Stimulated activated CD8-positive, alpha-beta memory T cell treated with anti-CD3 and anti-CD28 coated beads, Interleukin-12 subunit alpha, Interleukin-12 subunit beta, amount 100 ng/mL, for 24 hours (primary cell): ENCODE data around the gene ZNF500.
"Not testable (repeated sequence)": the region's sequence is repeated elsewhere in the genome, so short reads cannot be mapped to it uniquely, and the experiment has no call there.

Source experiments
- DNase-seq: peaks from one replicate; pipeline ENCODE4 v3.0.0-alpha.2; 2020; ENCODE audit errors: extremely low read depth

Gene ZNF500

DNA sequence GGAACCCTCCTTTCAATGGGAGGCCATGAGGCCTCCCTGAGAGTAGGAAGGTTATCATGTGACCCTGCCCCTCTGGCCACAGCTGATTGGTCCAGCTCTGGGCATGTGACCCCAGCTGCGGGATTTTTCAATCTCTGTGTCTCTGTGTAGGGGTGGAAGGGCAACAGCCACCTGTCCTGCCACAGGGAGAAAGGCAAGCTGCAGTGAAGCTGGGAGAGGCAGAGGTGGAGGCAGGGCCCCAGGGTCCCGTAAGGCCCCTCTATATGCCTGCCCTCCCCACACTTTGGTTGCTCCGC is 21.7 kb downstream of the ZNF500 start:
- no peak for DNase-seq

DNA sequence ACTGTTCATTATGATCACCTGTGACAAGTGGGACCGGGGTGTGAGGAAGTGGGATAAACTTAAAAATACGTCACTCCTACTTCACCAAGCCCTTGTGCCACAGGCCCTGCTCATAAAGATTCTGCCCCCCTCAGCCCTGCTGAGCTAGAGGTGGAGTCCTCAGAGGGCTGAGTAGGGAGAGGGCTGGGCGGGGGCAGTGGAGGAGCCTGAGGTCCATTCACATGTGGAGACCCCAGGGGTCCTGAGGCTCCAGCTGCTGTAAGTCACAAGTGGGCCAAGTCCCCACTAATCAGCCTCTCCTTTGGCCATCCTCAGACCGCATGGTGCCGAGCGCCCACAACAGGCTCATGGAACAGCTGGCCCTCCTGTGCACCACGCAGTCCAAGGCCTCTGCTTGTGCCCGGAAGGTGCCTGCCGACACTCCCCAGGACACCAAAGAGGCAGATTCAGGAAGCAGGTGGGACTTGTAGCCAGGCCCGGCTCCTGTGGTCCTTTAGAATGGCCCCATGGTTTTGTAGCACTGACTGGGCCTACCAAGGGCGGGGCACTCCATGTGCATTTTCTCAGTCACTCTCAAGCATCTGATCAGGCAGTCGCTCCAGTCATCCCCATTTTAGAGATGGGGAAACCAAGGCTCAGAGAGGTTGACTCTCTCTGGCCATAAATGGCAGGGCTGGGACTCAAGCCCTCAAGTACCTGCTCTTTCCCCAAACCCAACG is 22.2 kb downstream of the ZNF500 start:
- DNase-seq: no peak

DNA sequence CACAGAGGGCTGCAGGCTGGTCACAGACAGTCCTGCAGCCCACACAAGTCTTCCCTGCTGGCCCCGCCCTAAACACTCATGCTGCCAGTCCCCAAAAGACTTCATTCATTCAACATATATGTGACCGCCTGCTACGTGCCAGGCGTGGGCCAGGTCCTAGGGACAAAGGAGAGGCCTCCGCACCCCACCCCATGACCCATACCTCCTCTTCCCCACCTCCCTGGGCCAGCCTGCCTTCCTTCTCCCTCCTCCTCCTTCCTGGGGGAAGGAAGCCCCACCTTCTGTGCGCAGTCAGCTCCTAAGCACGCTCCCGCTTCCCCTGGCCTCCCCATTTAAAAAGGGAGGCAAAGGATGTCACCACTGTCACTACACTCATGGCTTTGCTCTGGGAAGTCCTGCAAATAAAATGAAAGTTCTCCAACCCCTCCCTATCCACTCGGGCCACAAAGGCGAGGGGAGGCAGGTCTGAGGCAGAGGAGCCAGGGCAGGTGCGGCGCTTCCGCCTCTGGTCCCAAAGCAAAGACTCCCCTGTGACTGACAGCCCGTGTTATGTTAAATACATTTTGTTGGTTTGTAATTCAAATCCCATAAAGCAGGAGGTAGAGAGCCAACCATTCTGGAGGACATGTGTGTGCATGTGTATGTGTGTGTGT is 23.6 kb downstream of the ZNF500 start:
- DNase-seq: no peak

DNA sequence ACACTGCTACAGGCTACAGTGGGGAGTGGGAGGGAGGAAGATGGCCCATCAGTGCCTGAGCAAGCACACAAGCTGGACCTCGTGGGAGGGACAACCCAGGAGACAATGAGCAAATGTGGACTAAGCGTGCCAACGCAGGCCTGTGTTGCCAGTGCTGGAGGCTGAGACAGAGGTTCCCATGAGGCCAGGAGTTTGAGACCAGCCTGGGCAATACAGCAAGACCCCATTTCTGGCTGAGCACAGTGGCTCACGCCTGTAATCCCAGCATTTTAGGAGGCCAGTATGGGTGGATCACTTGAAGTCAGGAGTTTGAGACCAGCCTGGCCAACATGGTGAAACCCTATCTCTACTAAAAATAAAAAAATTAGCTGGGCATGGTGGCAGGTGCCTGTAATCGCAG is 28.6 kb downstream of the ZNF500 start:
- not testable (repeated sequence) for DNase-seq

DNA sequence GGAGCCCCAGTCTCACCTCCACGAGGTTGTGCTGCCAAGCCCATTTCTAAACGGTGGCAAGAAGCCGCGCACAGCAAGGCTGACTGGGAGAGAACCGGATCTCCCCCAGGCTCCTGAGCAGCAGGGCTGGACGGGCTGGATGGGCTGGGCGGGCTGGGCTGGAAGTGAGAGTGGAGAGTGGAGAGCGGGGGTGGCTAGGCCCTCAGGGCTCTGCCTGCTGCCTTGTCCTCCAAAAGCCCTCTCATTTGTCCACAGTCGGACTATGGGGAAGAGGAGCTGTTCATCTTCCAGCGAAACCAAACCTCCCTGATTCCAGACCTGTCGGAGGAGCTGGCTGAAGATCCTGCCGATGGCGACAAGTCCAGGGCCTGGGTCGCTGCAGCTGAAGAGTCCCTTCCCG is 29.4 kb downstream of the ZNF500 start:
- DNase-seq: no peak

DNA sequence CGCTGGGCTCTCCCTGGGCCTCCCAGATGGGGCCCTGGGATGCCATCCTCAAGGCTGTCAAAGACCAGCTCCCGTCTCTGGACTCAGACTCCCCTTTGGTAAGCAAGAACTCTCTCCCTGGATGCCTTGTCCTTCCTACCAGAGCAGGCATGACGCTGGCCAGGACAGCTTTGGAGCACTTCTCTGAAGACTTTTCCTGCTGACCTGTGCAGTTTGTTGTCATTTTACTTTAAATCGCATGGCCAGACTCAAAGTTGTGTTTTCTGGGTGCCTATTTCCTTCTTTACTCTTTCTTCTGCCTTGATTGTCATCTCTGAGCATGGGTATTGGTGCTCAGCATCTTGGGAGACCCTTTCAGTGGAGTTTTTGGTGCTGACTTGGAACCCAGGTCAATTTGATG is 30.4 kb downstream of the ZNF500 start:
- no peak for DNase-seq

DNA sequence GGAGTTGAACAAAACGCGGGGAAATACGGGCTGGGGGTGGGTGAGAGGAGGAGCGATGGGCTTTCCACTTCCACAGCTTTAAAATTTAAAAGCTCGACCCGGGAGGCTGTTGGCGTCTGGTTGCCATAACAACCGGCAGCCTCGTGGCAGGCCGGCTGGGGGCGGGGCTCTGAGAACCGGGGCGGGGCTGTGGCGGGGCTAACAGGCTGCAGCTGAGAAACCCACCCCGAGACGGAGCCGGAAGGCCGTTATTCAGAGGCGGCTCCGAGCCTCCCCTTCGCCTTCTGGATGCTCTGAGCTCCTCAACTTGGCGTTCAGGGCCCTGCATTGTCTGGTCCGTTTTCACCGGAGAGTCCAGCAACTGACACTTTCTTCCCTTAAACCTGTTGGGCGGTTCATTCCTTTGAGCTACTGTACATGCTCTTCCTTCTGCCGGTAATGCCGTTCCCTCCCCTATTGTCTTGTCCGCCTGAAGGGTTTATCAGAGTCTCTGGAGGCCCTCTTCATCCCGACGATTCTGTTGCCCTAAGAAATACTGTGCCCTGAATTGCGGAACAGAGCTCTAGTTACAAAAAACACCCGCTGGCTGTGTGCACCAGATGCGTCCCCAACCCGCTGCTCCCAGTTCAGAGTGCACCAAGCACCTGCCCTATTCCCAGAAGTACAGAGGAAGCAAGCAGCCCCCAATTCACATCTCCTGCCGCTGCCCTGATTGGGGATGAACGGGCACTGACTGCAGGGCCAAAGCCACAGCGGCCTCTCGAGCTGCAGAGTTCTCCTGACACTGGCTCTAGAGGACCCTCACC is 32.0 kb downstream of the ZNF500 start:
- DNase-seq: peak; percentile 90

DNA sequence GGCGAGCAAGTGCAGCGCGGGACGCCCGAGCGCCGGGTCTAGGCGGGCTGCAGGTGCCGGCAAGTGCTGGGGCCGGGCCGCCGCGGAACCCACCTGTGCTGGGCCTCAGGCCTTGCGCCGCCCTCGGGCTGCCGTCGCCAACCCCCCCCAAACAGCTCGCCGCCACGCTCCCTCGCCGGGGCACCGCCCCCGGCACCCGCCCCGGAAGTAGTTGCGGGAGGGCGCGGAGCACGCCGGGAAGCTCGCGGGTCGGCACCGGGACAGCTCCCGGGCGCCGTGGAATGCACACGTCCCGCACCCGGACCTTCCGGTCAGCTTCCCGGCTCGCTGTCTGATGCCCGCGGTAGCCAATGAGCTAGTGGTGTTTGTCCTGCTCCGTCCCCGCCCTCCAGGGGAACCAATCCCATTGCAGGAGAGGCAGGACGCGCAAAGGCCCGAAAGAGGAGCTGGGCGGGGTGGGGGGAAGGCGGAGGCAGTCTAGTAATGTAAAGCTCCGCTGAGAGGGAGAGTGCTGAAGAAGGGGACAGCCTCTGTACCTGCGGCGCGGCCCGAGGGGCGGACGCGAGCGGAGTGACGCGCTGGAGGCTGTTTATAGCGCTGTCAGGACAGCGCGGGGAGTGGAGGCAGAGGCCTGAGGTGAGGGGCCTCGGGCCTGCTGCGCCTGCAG is 32.8 kb downstream of the ZNF500 start, which contains the start of the genes ANKS3 and DNAAF8:
ANKS3 (minus strand) TSS at position 209 of the 667 bp plus-strand sequence. CDS start 4,122 bp downstream, outside the sequence.
DNAAF8 (plus strand) TSS at position 475 of the 667 bp plus-strand sequence. CDS start 1,978 bp downstream, outside the sequence.
- DNase-seq: peak; percentile 65

DNA sequence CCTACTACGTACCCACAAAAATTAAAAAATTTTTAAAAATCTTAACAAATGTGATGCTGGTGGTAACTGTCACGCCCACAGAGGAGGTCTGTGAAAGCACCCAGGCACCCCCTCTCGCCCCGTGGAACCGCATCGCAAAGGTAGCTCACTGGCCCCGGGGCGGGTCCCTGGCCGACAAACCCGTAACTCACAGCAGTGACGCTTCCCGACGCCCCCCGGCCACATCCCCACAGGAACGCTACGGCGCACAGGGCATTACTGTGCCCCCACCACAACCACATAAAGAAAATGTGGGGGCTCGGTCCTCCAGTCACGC is 33.3 kb downstream of the ZNF500 start:
- DNase-seq: no peak

DNA sequence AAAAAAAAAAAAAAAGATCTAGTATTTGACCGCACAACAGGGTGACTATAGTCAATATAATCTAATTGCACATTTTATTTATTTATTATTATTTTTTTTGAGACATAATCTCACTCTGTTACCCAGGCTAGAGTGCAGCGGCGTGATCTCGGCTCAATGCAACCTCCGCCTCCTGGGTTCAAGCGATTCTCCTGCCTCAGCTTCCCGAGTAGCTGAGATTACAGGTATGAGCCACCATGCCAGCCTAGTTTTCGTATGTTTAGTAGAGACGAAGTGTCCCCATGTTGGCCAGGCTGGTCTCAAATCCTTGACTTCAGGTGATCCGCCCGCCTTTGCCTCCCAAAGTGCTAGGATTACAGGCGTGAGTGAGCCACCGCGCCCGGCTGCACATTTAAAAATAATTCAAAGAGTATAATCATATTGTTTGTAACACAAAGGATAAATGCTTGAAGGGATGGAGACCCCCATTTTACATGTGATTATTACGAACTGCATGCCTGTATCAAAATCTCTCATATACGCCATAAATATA is 33.7 kb downstream of the ZNF500 start:
- DNase-seq: no peak

DNA sequence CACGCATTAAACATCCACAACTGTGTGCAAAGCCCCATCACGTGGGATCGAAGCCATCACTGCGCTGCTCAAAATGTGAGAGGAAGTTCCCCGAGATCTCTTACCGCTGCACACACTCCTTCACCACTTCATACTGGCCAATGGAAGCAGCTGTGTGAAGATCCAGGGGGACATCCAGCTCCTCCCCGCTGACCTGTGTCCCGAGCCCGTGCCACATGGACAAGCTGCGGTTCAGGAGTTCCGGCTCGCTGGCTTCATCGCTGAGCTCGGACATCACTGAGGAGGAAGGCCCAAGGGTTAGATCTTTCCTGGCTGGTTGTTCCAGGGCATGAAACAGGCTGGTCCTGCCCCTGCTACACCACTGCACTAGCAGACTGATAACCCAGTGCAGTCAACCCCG is 37.1 kb downstream of the ZNF500 start:
- no peak for DNase-seq

DNA sequence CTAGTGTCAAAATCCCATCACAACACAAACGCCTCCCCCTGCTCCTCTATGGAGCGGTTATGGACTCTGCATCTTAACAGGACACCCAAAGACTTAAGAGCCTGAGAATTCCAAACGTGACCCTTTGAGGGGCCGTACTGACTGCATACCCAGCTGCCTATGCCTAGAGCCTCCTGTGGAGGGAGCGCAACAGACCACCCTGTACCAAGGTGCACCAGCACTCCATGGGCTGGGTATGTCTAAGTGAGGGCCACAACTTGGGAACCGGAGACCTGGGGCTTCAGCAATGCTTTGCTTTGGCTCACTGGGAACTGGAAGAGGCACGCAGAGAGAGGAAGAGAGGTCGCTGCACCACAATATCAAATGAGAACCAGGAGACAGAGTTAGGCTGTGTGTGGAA is 38.3 kb downstream of the ZNF500 start:
- no peak for DNase-seq

DNA sequence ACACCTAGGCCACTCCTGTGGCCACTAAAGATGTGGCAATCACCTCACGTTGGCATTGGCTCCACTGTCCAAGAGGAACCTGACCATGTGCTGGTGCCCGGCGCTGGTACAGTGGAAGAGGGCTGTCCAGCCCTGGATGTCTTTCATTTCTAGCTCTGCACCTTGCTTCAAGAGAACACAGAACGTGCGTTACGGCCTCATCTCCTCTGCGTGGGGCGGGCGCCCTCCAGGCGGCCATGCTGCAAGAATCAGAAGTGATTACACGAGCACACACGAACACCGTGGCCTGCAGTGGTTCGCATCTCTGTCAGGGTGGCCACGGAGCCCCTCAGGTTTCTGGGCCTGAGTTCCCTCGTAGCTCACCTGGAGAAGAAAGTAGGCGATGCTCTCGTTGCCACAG is 40.3 kb downstream of the ZNF500 start:
- DNase-seq: no peak

DNA sequence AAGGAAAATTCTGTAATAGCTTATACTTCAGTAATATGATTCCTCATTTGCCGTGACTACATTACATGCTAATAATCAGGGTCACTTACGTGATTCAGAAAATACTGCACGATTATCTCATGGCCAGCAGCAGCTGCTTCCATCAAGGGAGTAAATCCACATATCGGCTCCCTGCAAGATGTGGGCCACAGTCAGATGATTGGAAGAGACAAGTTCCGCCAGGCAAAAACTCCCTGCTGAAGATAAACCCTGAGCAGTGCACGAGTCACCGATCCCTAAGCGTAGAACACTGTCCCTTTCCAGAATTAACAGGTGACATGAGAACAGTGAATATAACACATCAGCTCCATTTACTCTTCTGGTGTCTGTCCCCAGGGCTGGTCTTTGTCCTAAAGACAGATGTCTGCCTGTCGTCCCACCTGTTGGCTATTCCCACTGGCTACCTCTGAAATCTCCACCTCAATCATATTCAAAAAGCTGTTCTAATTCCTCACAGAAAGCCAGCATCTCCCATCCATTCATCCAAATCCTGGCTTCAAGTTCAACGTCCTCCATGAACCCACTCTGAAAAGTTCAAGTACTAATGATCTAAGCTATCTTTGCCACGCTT is 42.2 kb downstream of the ZNF500 start:
- DNase-seq: no peak

DNA sequence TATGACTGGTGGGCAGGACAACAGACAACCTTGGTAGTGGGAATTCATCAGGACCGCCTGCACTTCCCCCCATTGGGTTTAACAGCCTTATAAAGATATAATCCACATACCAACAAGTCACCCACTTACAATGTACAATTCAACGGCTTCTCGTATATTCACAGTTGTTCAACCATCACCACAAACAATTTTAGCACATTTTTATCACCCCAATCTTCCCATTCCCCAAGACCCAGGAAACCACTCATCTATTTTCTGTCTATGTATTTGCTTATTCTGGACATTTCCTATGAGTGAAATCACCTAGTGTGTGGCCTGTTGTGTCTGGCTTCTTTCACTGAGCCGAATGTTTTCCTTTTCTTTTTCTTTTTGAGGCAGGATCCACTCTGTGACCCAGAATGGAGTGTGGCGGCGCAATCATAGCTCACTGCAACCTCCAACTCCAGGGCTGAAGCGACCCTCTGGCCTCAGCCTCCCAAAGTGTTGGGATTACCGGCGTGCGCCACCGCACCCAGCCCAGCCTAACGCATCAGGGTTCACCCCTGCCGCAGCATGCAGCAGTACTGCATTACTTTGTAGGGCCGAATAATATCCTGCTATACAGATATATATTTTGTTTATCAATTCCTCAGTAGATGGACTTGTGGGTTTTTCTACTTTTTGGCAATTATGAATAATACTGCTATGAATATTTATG is 43.7 kb downstream of the ZNF500 start:
- no peak for DNase-seq

DNA sequence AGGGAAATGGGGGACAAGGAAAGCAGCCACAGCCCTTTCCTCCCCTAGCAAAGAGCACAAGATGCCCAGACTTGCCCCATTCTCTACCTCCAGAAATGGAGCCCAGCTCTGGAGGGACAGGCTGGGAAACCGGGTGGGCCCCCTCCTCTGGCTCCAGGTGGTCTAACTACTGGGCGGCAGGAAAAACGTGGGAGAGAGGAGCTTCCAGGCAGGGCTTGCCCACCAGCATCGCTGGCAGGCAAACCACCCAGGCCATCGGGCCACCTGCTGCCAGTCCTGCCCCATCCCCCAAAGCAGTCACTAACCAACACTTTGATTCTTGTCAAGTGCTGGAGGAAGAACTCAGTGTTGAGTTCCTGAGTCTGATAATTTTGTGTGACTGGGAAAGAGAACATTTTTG is 48.5 kb downstream of the ZNF500 start:
- no peak for DNase-seq

DNA sequence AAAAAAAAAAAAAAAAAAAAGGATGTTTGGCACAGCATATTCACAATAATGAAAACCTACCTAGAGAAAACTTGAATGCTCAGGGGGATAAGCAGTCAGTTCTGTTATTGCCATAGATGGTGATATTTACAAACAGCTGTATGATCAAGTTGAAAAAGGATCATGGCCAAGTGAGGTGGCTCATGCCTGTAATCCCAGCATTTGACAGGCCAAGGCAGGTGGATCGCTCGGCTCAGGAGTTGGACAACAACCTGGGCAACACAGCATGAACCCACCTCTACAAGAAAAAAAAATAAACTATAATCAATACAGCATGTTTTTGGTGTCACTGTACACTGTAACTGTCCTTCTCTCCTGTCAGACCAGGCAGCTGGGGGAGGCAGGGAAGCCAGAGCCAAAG is 52.0 kb downstream of the ZNF500 start:
- DNase-seq: no peak

DNA sequence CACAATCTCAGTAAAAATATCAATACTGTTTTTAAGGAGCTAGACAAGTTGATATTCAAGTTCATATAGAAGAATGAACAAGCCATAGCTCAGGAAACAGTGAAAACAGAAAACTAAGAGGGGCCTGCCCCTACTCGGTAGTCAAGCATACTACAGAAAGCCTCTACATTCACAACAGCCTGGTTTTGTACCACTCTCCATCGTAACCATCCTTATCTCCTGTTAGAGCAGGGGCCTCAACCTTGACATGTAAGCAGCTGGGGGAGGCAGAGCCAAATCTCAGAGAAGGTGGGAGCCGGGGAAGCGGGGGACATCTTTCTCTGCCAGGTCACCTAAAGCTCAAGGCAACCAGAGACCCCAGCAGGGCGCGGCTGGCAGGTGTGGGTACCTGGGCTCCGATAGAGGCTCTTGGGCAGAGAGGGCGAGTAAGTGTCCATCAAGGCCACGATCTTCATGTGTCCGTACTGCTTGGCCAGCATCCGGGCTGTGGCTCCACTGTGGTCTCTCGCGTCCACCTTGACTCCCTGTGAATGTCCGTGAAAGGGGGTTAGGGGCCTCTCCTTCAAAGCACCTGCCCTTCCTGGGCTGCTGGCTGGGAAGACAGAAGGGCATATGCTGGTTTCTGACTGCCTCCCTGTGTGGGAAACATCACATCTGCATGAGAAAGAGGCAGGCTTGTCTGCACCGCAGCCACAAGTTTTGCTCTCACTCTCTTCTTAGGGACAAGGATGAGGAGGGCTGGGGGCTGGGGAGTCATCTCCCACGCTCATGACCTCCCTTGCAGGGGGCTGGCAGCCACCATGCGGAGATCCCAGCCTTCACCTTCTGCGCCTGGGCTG is 53.1 kb downstream of the ZNF500 start:
- no peak for DNase-seq

DNA sequence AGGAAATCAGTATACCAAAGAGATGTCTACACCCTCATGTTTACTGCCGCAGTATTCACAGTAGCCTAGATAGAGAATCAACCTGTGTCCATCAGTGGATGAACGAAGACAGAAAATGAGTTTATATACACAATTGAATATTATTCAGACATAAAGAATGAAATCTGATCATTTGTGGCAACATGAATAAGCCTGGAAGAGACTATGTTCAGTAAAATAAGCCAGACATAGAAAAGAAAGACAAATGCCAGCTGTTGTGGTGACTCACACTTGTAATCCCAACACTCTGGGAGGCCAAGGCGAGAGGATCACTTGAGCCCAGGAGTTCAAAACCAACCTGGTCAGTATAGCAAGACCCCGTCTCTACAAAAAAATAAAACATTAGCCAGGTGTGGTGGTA is 57.5 kb downstream of the ZNF500 start:
- DNase-seq: no peak

DNA sequence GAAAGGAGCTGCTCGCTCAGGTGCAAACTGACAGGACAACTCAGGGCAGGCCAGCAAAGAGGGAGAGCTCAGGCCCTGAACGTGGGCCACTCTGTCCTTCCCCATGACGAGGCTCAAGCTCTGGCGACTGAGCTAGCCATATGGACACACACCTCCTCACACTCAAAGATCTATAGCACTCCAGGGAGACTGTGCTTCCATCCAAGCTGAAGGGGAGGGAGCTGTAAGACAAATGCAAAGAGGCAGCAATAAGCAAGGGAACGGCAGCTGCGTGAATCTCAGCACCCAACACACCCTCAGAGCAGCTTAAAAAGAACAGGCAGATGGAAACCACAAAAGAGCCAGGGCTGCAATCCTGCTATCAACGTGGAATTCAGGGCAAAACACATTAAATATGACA is 60.1 kb downstream of the ZNF500 start:
- DNase-seq: no peak
